Pulmonary artery endothelial cell (primary cell): Measurements from ENCODE around the gene PPP1R13B. TPM values are rescaled to one million over a fixed set of nuclear protein-coding genes. Genes with fewer than 3 reads are reported as not detected.
"Not testable (repeated sequence)": the region's sequence is repeated elsewhere in the genome, so short reads cannot be mapped to it uniquely, and the experiment has no call there.

Source experiments
- DNase-seq: peaks from one replicate; pipeline ENCODE4 v3.0.0-alpha.2; 2011; ENCODE audit warnings: low read depth, low spot score
- total RNA-seq: library from RNA; depleted of rRNA; stranded (reverse); fragments of >200 nt; gene quantifications from 2 replicates; pipeline ENCODE4 v1.2.3, GENCODE V29; 2014

The PPP1R13B gene, protein sequence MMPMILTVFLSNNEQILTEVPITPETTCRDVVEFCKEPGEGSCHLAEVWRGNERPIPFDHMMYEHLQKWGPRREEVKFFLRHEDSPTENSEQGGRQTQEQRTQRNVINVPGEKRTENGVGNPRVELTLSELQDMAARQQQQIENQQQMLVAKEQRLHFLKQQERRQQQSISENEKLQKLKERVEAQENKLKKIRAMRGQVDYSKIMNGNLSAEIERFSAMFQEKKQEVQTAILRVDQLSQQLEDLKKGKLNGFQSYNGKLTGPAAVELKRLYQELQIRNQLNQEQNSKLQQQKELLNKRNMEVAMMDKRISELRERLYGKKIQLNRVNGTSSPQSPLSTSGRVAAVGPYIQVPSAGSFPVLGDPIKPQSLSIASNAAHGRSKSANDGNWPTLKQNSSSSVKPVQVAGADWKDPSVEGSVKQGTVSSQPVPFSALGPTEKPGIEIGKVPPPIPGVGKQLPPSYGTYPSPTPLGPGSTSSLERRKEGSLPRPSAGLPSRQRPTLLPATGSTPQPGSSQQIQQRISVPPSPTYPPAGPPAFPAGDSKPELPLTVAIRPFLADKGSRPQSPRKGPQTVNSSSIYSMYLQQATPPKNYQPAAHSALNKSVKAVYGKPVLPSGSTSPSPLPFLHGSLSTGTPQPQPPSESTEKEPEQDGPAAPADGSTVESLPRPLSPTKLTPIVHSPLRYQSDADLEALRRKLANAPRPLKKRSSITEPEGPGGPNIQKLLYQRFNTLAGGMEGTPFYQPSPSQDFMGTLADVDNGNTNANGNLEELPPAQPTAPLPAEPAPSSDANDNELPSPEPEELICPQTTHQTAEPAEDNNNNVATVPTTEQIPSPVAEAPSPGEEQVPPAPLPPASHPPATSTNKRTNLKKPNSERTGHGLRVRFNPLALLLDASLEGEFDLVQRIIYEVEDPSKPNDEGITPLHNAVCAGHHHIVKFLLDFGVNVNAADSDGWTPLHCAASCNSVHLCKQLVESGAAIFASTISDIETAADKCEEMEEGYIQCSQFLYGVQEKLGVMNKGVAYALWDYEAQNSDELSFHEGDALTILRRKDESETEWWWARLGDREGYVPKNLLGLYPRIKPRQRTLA
- total RNA-seq = 7.5 and 8.9 TPM in 2 replicates

GRCh38 chr14:103847451-103848174 is at the start of gene PPP1R13B:
Gene PPP1R13B, minus strand, starts transcription at chr14:103847575. Its CDS starts 268 bp downstream, at chr14:103847307.
- DNase-seq = peak; percentile 41

GRCh38 chr14:103896578-103896977 is 49.2 kb upstream of the PPP1R13B start:
- DNase-seq = no peak

DNA sequence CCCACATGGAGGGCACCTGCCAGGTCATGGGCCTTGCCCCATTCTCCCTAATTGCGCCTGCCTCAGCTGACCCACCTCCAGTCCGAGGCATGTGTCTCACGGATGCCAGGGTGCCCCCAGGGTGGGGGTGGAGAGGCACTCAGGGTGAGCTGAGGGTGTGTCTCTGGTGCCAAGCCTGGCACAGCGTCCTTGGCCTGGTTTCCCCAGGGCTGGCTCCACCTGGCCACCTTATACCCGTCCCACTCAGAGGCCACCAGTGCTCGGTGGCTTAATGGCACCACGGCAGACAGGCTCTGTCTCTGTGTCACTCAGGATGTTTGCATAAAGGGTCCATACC is 47.3 kb upstream of the PPP1R13B start:
- DNase-seq = no peak

DNA sequence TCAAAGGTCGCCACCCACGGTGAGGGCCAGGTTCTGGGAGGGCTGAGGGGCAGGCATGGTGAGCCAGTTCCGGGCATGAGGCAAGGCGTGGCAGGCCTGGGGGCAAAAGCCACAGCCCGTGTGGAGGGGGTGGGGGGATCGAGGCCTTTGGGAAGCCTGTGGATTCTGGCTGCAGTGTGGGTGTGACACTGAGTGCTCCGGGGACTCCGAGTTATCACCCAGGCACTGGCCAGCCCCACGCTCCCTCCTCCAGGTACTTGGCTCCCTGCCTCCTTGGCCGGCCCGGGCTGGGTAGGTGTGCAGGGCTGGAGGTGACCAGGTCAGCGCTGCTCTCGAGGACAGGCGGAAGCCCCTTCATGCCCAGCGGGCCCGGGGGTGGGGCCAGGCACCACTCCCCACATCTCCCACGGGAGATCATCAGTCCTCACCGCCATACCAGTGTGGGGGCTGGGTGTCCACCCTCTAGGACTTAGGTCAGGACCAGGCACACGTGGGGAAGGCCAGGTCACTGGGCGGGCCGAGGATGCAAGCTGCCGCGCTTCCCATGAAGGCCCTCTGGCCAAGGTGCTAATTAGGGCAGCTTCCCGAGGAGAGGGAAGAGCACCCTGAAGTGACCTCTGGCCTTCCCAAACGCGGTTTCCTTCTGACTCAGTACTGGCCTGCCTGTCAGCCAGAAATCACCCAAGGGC is 46.8 kb upstream of the PPP1R13B start:
- no peak for DNase-seq

DNA sequence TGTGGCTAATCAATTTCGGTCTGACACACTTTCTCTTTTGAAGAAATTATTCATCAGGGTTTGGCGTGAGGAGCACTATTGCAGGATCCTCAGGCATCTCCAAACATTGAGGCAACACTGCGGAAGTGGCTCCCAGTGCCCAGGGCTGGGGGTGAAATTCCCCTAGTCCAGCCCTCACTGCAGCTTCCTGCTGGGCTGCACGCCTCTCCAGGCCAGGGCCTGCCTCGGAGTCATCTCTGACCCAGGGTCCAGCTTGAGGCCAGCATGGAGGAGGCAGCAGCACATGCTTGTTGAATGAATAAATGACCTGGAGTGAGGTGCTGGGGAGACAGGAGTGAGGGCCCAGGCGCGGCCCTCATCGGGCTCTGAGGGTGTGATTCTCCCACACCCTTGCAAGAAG is 44.9 kb upstream of the PPP1R13B start:
- DNase-seq = no peak

GRCh38 chr14:103891667-103892215 is 44.4 kb upstream of the PPP1R13B start:
- DNase-seq = no peak

DNA sequence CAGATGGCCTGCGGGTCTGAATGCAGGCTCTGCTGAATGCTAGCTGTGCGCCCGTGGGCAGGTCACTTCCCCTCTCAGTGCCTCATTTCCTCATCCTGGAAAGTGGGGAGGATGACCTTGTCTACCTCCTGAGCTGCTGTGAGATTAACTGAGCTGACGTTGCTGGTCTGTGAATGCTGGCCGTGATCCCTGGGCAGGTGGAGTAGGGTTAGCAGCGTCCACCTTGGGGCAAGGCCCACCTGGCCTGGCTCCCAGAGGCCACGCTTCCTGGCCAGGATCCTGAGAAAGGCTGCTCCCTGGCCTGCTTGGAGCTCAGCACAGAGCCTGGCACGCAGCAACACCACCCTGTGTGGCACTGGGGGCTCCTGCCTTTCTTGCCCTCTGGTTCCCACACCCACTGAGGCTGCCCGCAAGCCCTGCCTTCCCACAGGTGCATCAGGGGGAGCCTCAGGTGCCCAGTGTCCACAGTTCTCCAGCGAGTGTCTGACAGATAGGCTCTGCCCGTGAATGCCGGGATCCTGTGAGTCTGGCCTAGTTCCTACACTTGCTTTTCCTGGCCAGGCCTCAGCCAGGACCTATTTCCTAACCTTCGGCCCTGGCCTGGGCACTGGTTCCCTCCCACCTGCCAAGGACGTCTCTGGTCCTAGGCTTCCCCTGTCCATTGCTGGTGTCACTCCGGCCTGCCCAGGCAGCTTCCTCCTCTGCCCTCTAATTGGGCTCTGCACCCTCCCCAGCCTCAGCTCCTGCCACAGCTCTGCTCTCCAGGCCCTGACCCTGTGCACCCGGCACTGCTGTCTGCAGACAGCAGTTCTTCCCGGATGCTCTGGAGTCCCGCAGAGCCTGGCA is 43.7 kb upstream of the PPP1R13B start:
- DNase-seq = no peak

GRCh38 chr14:103890052-103890371 is 42.6 kb upstream of the PPP1R13B start:
- DNase-seq = no peak

DNA sequence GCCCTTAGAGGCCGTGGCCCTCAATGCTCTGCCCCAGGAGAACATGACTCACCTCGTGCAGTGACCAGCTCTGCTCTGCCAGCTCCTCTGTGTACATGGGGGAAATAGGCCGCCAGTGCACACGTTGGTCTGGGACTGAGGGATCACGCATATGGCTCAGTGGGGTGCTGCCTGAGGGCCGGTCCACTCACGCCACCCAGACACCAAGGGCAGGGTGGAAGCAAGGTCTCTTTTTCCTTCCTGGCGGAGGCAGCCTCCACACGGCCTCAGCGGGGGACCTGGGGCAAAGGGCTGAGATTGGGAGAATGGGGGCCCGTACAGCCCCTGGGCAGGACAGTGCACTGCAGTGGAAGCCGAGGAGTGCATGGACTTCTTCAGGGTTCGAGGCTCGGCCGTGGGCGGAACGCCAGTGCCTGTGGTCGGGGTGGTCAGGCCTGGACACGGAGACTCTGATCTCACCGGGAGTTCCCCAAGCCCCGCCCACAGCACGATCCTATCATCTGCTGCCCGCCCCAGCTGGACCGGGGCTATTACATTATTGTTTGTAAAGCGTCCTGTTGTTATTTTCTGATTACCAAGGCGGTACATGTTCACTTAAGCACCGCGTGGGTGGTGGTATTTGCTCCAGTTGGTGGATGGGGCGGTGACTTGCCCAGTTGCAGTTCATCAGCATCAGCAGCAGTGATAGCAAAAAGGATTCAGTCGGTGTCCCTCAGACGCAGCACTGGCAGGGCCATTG is 42.1 kb upstream of the PPP1R13B start:
- DNase-seq = no peak

DNA sequence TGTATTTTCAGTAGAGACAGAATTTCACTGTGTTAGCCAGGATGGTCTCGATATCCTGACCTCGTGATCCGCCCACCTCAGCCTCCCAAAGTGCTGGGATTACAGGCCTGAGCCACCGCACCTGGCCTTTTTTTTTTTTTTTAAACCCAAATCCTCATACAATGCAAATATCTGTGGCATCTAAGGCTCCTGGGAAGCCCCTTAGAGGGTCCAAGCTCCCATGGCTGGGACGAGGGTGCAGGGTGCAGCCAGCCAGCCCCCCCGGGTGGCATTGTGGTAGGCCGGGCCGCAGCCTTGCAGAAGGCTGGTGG is 41.6 kb upstream of the PPP1R13B start:
- DNase-seq = not testable (repeated sequence)

- DNase-seq = no peak
Observed at GRCh38 chr14:103887557-103888115, 40.3 kb upstream of the PPP1R13B start.

DNA sequence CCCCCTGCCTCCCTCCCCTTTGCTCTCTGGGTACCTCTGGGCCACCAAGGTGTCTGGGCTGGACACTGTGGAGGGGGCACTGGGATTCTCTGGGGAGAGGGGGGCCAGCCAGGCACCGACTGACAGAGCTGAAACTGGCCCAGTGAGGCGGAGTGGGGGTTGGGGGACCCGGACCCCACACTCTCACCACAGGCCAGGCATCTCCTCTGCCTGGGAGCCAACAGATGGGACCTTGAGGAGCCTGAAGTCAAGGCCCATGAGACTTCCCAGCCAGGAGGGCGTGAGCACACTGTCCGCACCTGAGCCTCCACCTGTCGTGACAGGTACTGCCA is 39.8 kb upstream of the PPP1R13B start:
- no peak for DNase-seq

DNA sequence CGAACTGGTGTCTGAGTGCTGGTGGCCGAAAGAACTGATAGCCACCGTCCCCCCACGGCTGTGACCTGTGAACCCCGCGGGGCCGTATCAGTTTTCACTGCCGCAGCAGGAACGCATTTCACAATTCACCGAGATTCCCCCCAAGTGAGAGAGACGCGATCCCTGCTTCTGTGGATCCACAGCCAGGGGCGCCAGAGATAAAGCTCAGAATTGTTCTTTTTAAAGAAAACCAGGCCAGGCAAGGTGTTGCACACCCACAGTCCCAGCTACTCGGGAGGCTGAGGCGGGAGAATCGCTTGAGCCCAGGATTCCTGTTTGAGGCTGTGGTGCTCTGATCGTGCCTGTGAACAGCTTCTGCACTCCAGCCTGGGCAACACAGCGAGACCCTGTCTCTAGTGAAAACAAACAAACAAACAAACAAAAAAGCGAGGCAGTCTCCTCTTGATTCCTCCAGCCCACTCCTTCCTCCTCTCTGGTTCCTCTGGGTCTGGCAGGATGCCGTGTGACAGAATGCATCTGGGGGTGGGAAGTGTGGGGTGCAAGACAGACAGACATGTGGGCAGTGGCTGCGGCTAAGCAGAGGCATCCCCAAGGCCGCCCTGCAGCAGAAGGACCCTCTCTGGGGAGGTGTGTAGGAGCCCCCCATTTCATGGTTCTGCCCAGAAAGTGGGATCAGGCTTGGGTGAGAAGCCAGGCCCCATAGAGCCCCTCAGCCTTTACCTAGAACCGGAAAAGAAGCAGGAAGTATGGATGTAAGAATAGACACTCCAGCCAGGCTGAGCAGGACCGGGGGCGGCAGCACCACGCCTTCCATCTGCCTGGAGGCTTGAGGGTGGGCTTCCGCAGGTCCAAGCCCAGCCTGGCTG is 39.2 kb upstream of the PPP1R13B start:
- no peak for DNase-seq

GRCh38 chr14:103885509-103885932 is 38.1 kb upstream of the PPP1R13B start:
- no peak for DNase-seq

- no peak for DNase-seq
Observed at GRCh38 chr14:103884854-103885253, 37.5 kb upstream of the PPP1R13B start.

DNA sequence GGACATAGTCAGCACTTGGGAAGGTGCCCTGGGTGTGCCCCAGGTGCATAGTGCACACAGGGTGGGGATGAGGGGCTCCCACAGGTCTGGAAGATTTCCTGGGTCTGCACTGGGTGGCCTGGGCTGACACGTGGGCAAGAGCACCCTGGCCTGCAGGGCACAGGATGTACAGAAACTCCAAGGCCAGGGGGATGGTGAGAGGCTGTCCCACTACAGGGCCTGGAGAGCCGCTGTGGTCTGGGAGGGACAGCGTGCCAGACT is 35.8 kb upstream of the PPP1R13B start:
- no peak for DNase-seq

DNA sequence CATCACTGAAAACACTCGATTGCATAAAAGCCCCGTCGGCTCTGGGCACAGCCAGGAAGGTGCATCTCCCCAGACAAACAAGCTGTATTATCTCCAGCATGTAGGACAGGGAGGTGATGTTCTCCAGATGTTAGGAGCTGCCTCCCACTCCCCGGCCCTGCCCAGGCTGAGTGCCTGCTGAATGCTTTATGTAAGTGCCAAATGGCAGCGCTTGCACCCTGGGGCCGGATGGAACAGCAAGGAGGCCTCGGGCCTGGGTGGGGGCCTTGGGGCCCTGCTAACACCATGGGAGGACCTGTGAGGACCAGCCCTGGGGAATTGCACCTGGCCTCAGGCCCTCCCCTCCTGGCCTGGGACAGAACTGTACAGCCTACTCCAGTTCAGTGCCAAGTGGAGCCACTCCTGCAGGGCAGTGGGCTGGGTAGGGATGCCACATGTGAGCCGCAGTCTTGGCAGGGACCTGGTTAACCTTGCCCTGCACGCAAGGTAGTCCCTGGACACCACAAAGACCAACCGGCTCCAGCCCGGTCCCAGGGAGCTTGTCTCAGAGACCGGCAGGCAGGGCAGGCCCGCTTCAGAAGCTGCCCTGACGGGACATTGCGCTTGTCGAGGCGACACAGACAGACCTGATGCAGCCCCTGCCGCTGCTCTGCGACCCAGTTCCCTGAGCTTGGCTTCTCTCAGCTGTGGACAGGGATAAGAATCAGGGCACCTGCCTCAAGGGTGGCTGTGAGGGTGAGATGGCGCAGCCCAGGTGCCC is 35.3 kb upstream of the PPP1R13B start:
- no peak for DNase-seq
